HepG2 (cell line): ENCODE data around the gene HIRA. TPM values are rescaled to one million over a fixed set of nuclear protein-coding genes. Genes with fewer than 3 reads are reported as not detected.

Experiments used
- DRAP1 ChIP-seq: IDR thresholded peaks from 2 replicates; pipeline ENCODE4 v1.6.1; 2016; ENCODE audit warnings: missing genetic modification reagents, missing compliant biosample characterization
- KIAA2018 ChIP-seq: sonication (generic); formaldehyde crosslinking; IDR thresholded peaks from 2 replicates; pipeline ENCODE4 v1.5.0; 2020; ENCODE audit warnings: mild to moderate bottlenecking, missing genetic modification reagents, borderline replicate concordance
- LBX2 ChIP-seq: sonication (generic); formaldehyde crosslinking; IDR thresholded peaks from 2 replicates; pipeline ENCODE4 v1.5.0; 2020; ENCODE audit warnings: missing genetic modification reagents, mild to moderate bottlenecking, borderline replicate concordance
- NAIF1 ChIP-seq: sonication (generic); formaldehyde crosslinking; IDR thresholded peaks from 2 replicates; pipeline ENCODE4 v1.5.0; 2020; ENCODE audit warnings: mild to moderate bottlenecking, missing genetic modification reagents, borderline replicate concordance
- NCOA2 ChIP-seq: sonication (generic); formaldehyde crosslinking; IDR thresholded peaks from 2 replicates; pipeline ENCODE4 v1.8.0; 2022; ENCODE audit warnings: inconsistent platforms
- RAD51 ChIP-seq: fragments of 450-650 bp; IDR thresholded peaks from 2 replicates; pipeline ENCODE4 v1.6.1; 2016; ENCODE audit warnings: borderline replicate concordance
- SRSF4 ChIP-seq: fragments of 200-400 bp; formaldehyde crosslinking; IDR thresholded peaks from one replicate; pipeline ENCODE4 v1.6.1; 2018; ENCODE audit warnings: mild to moderate bottlenecking, low read depth, low read length, moderate library complexity; ENCODE audit not compliant: poor library complexity, severe bottlenecking
- TAF1 ChIP-seq: sonication (generic); formaldehyde crosslinking; IDR thresholded peaks from 2 replicates; pipeline ENCODE4 v1.4.0; 2020; ENCODE audit warnings: missing genetic modification reagents
- ZBTB10 ChIP-seq: sonication (generic); formaldehyde crosslinking; IDR thresholded peaks from 2 replicates; pipeline ENCODE4 v1.4.0; 2020; ENCODE audit warnings: missing genetic modification reagents, borderline replicate concordance
- ZFP91 ChIP-seq: sonication (generic); formaldehyde crosslinking; IDR thresholded peaks from 2 replicates; pipeline ENCODE4 v1.9.0; 2022; ENCODE audit warnings: missing genetic modification reagents, mild to moderate bottlenecking, borderline replicate concordance
- polyA plus RNA-seq, 8 experiments: library from polyadenylated mRNA; depleted of rRNA in 3 of 8; stranded (reverse) in 7 of 8; unstranded in 1 of 8; fragments of >200 nt; fragmentation: Illumina TruSeq in 4 of 8; extraction: Trizol in 4 of 8; gene quantifications; 2 replicates each; pipeline versions ENCODE4 v1.2.1 to v1.2.3, GENCODE V29; 2011 to 2016; ENCODE audit warnings: low read depth in 4 of 8, missing spikeins in 1 of 8, mixed read lengths in 1 of 8; ENCODE audit not compliant: insufficient read depth in 1 of 8
- total RNA-seq, 5 experiments: library from RNA; depleted of rRNA; stranded (reverse); fragments of >200 nt; fragmentation: Illumina TruSeq; extraction: Trizol; gene quantifications; 2 replicates each; pipeline ENCODE4 v1.2.3, GENCODE V29; 2016; ENCODE audit warnings: low read depth in 1 of 5
- TF ChIP-seq, protein P1 (sequence below): sonication (generic); formaldehyde crosslinking; IDR thresholded peaks from 2 replicates; pipeline ENCODE4 v1.4.0; 2020; ENCODE audit warnings: mild to moderate bottlenecking, missing genetic modification reagents

Gene HIRA
- total and polyA plus RNA-seq, 2 of the 13 experiments (the other 11 are each of a cell fraction or from before 2014, with no cell fraction given) = 21.5 to 29.2 TPM

GRCh38 chr22:19447330-19448075, 16.0 kb upstream of the HIRA start, which contains the start of gene C22orf39 (continued):
- TF ChIP-seq DRAP1 (CRISPR knock-in tag) (peak; percentile 62), ZBTB10 (CRISPR knock-in tag) (no peak), KIAA2018 (CRISPR knock-in tag) (no peak), LBX2 (no peak; the same call in 1 of the 2 replicates), ZFP91 (peak; percentile 57), RAD51 (no peak), NAIF1 (CRISPR knock-in tag) (0 out of 2 replicates have a peak, but pooled peaks have one; percentile 58), NCOA2 (CRISPR knock-in tag) (no peak), TAF1 (CRISPR knock-in tag) (peak; percentile 84), SRSF4 (no peak)
- TF ChIP-seq, protein P1, sequence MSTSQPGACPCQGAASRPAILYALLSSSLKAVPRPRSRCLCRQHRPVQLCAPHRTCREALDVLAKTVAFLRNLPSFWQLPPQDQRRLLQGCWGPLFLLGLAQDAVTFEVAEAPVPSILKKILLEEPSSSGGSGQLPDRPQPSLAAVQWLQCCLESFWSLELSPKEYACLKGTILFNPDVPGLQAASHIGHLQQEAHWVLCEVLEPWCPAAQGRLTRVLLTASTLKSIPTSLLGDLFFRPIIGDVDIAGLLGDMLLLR = no peak
